WTC11 (cell line): Measurements from ENCODE around the gene TUBGCP3. TPM values are rescaled to one million over a fixed set of nuclear protein-coding genes. Genes with fewer than 3 reads are reported as not detected.

Experiments used
- ATAC-seq: fragments of 200-7000 bp; cut with Tn5 transposase; 2 replicates; pipeline ENCODE4 v1.10.0; 2021; ENCODE audit warnings: mild to moderate bottlenecking, moderate library complexity
- CTCF ChIA-PET: fragments of 300-600 bp; sonication (Branson Sonifier 250); formaldehyde crosslinking; loops from one replicate; lab custom pipeline; 2021; ENCODE audit warnings: antibody characterized with exemption; lab: Charles Lee
- POLR2A ChIA-PET: fragments of 350-600 bp; sonication (Branson Sonifier 250); formaldehyde crosslinking; loops from one replicate; lab custom pipeline; 2021; ENCODE audit warnings: antibody characterized with exemption; lab: Charles Lee
- DNase-seq: peaks from one replicate; pipeline ENCODE4 v3.0.0; 2021; ENCODE audit warnings: low spot score
- H3K27ac Mint-ChIP-seq: 2 replicates; pipeline ENCODE4 v1.8.0; 2021; ENCODE audit warnings: mixed read lengths
- H3K27me3 Mint-ChIP-seq: 2 replicates; pipeline ENCODE4 v1.8.0; 2021; ENCODE audit warnings: low read depth, mild to moderate bottlenecking, moderate library complexity, mixed read lengths
- H3K36me3 Mint-ChIP-seq: 2 replicates; pipeline ENCODE4 v1.8.0; 2021; ENCODE audit warnings: mixed read lengths
- H3K4me1 Mint-ChIP-seq: 2 replicates; pipeline ENCODE4 v1.8.0; 2022; ENCODE audit warnings: mixed read lengths
- H3K4me3 Mint-ChIP-seq: 2 replicates; pipeline ENCODE4 v1.8.0; 2021; ENCODE audit warnings: mild to moderate bottlenecking, moderate library complexity, mixed read lengths
- H3K9me3 Mint-ChIP-seq: 2 replicates; pipeline ENCODE4 v1.8.0; 2021; ENCODE audit warnings: mixed read lengths
- EMX1 ChIP-seq: fragments of 250-450 bp; sonication (Bioruptor Pico); IDR thresholded peaks from 2 replicates; pipeline ENCODE4 v1.8.0; 2021; ENCODE audit warnings: mild to moderate bottlenecking
- ETV6 ChIP-seq: sonication (generic); formaldehyde crosslinking; IDR thresholded peaks from 2 replicates; pipeline ENCODE4 v1.8.1; 2022; ENCODE audit warnings: mild to moderate bottlenecking, missing genetic modification reagents
- GRHL2 ChIP-seq: fragments of 250-450 bp; sonication (Bioruptor Pico); IDR thresholded peaks from 2 replicates; pipeline ENCODE4 v1.8.0; 2022; ENCODE audit warnings: mild to moderate bottlenecking, moderate library complexity; ENCODE audit not compliant: insufficient replicate concordance, severe bottlenecking
- NR3C1 ChIP-seq: sonication (generic); formaldehyde crosslinking; conservative IDR thresholded peaks from 2 replicates; pipeline ENCODE4 v1.8.1; 2023; ENCODE audit warnings: low read depth, mild to moderate bottlenecking, missing genetic modification reagents
- TEAD1 ChIP-seq: sonication (generic); formaldehyde crosslinking; IDR thresholded peaks from 2 replicates; pipeline ENCODE4 v1.8.0; 2022; ENCODE audit warnings: mild to moderate bottlenecking, missing genetic modification reagents
- TP53 ChIP-seq: sonication (generic); formaldehyde crosslinking; IDR thresholded peaks from 2 replicates; pipeline ENCODE4 v1.8.1; 2023; ENCODE audit warnings: mild to moderate bottlenecking, missing genetic modification reagents
- ZNF121 ChIP-seq: sonication (generic); formaldehyde crosslinking; IDR thresholded peaks from 2 replicates; pipeline ENCODE4 v1.8.0; 2023; ENCODE audit warnings: missing genetic modification reagents
- total RNA-seq: library from RNA; stranded (reverse); gene quantifications from 3 replicates; pipeline ENCODE4 v1.2.3, GENCODE V29; 2021
- TF ChIP-seq, protein P1 (sequence below): sonication (generic); formaldehyde crosslinking; IDR thresholded peaks from 2 replicates; pipeline ENCODE4 v1.8.1; 2023; ENCODE audit warnings: mild to moderate bottlenecking, moderate library complexity, missing genetic modification reagents
- TF ChIP-seq, protein P2 (sequence below): sonication (generic); formaldehyde crosslinking; IDR thresholded peaks from 2 replicates; pipeline ENCODE4 v1.8.1; 2022; ENCODE audit warnings: mild to moderate bottlenecking, moderate library complexity, missing genetic modification reagents
- TF ChIP-seq, protein P3 (sequence below): sonication (generic); formaldehyde crosslinking; IDR thresholded peaks from 2 replicates; pipeline ENCODE4 v1.8.0; 2022; ENCODE audit warnings: mild to moderate bottlenecking, missing genetic modification reagents
- TF ChIP-seq, protein P4 (sequence below): sonication (generic); formaldehyde crosslinking; IDR thresholded peaks from 2 replicates; pipeline ENCODE4 v1.8.1; 2023; ENCODE audit warnings: mild to moderate bottlenecking, missing genetic modification reagents, moderate library complexity
- TF ChIP-seq, protein P5 (sequence below): sonication (generic); formaldehyde crosslinking; IDR thresholded peaks from 2 replicates; pipeline ENCODE4 v1.8.0; 2022; ENCODE audit warnings: missing genetic modification reagents
- TF ChIP-seq, protein P6 (sequence below): fragments of 250-450 bp; sonication (Bioruptor Pico); IDR thresholded peaks from 2 replicates; pipeline ENCODE4 v1.9.0; 2021; ENCODE audit warnings: mild to moderate bottlenecking, borderline replicate concordance

TUBGCP3 gene
- total RNA-seq, 1 experiment from 2014 or later, result 29.9 TPM

DNA sequence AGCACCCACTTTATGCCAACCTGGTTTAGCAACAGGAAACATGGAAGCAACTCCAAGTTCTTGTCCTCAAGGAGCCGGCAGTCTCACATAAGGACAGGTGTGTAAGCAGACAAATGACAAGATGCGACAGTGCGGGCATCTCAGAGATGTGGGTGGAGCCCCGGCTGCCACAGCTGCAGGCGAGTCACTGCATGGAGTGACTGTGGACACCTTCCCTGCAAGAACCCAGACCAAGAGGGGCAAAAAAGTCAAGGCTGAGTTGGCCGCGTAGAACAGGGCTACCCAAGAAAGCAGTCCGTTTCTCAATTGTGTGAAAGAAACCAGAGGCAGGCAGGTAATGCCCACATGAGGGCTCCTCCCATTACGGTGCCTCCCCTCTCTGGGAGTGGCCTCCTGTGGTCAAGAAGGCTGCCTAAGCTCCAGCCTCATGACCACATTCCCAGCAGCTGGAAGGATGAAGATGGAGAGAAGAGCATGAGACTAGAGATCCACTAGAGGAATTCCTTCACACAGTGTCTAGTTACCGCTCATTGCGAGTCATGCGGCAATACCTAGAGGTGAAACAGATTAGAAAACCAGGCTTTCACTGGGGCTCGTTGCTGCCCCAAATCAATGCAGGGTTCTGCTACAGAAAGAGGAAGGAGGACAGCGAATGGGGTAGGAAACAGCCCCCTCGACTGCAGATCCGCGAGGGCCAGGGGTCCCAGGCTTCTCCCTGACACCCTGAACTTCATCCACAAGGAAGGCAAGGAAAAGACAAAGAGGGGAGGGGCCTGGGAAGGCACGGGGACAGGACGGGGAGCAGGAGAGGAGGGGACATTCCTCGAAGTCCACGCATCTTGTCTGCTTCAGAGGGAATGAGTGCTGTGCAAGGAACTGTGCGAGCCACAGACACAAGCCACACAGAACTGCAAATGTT is 131.6 kb downstream of the TUBGCP3 start:
- POLR2A ChIA-PET, result no interaction called here
- H3K4me3 Mint-ChIP-seq, result no peak overlapping the region
- DNase-seq, result peak; percentile 6
- CTCF ChIA-PET, result interaction anchor here (0.6 to 3.3 kb wide), 2 partner anchors 13 to 30 kb away, joined by 3 to 18 read pairs; no protein-coding TSS in a partner anchor
- no peaks in the 10 kb centered on the region for H3K27me3 Mint-ChIP-seq
- H3K4me1 Mint-ChIP-seq, result no peaks in the 10 kb centered on the region
- ATAC-seq, result no peak
- no peak overlapping the region for H3K27ac Mint-ChIP-seq
- H3K36me3 Mint-ChIP-seq, result no peaks in the 10 kb centered on the region
- peaks cover 25% of the 10 kb centered on the region for H3K9me3 Mint-ChIP-seq
- TF ChIP-seq, protein P1, sequence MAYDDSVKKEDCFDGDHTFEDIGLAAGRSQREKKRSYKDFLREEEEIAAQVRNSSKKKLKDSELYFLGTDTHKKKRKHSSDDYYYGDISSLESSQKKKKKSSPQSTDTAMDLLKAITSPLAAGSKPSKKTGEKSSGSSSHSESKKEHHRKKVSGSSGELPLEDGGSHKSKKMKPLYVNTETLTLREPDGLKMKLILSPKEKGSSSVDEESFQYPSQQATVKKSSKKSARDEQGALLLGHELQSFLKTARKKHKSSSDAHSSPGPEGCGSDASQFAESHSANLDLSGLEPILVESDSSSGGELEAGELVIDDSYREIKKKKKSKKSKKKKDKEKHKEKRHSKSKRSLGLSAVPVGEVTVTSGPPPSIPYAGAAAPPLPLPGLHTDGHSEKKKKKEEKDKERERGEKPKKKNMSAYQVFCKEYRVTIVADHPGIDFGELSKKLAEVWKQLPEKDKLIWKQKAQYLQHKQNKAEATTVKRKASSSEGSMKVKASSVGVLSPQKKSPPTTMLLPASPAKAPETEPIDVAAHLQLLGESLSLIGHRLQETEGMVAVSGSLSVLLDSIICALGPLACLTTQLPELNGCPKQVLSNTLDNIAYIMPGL (CRISPR knock-in tag), result no peak
- TF ChIP-seq ETV6 (CRISPR knock-in tag) (no peak), ZNF121 (CRISPR knock-in tag) (no peak), TP53 (CRISPR knock-in tag) (no peak), EMX1 (no peak), NR3C1 (CRISPR knock-in tag) (no peak), TEAD1 (CRISPR knock-in tag) (no peak), GRHL2 (CRISPR knock-in tag) (no peak)
- TF ChIP-seq, protein P2, sequence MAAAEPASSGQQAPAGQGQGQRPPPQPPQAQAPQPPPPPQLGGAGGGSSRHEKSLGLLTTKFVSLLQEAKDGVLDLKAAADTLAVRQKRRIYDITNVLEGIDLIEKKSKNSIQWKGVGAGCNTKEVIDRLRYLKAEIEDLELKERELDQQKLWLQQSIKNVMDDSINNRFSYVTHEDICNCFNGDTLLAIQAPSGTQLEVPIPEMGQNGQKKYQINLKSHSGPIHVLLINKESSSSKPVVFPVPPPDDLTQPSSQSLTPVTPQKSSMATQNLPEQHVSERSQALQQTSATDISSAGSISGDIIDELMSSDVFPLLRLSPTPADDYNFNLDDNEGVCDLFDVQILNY (CRISPR knock-in tag), result no peak
- TF ChIP-seq, protein P3, sequence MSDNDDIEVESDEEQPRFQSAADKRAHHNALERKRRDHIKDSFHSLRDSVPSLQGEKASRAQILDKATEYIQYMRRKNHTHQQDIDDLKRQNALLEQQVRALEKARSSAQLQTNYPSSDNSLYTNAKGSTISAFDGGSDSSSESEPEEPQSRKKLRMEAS (CRISPR knock-in tag), result no peak
- TF ChIP-seq, protein P4, sequence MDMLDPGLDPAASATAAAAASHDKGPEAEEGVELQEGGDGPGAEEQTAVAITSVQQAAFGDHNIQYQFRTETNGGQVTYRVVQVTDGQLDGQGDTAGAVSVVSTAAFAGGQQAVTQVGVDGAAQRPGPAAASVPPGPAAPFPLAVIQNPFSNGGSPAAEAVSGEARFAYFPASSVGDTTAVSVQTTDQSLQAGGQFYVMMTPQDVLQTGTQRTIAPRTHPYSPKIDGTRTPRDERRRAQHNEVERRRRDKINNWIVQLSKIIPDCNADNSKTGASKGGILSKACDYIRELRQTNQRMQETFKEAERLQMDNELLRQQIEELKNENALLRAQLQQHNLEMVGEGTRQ (CRISPR knock-in tag), result no peak
- TF ChIP-seq, protein P5, sequence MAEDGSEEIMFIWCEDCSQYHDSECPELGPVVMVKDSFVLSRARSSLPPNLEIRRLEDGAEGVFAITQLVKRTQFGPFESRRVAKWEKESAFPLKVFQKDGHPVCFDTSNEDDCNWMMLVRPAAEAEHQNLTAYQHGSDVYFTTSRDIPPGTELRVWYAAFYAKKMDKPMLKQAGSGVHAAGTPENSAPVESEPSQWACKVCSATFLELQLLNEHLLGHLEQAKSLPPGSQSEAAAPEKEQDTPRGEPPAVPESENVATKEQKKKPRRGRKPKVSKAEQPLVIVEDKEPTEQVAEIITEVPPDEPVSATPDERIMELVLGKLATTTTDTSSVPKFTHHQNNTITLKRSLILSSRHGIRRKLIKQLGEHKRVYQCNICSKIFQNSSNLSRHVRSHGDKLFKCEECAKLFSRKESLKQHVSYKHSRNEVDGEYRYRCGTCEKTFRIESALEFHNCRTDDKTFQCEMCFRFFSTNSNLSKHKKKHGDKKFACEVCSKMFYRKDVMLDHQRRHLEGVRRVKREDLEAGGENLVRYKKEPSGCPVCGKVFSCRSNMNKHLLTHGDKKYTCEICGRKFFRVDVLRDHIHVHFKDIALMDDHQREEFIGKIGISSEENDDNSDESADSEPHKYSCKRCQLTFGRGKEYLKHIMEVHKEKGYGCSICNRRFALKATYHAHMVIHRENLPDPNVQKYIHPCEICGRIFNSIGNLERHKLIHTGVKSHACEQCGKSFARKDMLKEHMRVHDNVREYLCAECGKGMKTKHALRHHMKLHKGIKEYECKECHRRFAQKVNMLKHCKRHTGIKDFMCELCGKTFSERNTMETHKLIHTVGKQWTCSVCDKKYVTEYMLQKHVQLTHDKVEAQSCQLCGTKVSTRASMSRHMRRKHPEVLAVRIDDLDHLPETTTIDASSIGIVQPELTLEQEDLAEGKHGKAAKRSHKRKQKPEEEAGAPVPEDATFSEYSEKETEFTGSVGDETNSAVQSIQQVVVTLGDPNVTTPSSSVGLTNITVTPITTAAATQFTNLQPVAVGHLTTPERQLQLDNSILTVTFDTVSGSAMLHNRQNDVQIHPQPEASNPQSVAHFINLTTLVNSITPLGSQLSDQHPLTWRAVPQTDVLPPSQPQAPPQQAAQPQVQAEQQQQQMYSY (CRISPR knock-in tag), result no peak
- TF ChIP-seq, protein P6, sequence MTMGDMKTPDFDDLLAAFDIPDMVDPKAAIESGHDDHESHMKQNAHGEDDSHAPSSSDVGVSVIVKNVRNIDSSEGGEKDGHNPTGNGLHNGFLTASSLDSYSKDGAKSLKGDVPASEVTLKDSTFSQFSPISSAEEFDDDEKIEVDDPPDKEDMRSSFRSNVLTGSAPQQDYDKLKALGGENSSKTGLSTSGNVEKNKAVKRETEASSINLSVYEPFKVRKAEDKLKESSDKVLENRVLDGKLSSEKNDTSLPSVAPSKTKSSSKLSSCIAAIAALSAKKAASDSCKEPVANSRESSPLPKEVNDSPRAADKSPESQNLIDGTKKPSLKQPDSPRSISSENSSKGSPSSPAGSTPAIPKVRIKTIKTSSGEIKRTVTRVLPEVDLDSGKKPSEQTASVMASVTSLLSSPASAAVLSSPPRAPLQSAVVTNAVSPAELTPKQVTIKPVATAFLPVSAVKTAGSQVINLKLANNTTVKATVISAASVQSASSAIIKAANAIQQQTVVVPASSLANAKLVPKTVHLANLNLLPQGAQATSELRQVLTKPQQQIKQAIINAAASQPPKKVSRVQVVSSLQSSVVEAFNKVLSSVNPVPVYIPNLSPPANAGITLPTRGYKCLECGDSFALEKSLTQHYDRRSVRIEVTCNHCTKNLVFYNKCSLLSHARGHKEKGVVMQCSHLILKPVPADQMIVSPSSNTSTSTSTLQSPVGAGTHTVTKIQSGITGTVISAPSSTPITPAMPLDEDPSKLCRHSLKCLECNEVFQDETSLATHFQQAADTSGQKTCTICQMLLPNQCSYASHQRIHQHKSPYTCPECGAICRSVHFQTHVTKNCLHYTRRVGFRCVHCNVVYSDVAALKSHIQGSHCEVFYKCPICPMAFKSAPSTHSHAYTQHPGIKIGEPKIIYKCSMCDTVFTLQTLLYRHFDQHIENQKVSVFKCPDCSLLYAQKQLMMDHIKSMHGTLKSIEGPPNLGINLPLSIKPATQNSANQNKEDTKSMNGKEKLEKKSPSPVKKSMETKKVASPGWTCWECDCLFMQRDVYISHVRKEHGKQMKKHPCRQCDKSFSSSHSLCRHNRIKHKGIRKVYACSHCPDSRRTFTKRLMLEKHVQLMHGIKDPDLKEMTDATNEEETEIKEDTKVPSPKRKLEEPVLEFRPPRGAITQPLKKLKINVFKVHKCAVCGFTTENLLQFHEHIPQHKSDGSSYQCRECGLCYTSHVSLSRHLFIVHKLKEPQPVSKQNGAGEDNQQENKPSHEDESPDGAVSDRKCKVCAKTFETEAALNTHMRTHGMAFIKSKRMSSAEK, result no peak
- TF ChIP-seq, all 79 proteins: peak for 0
